ENCODE results near the gene AK2. TPM values are rescaled to one million over a fixed set of nuclear protein-coding genes. Genes with fewer than 3 reads are reported as not detected.
"Not testable (repeated sequence)": the region's sequence is repeated elsewhere in the genome, so short reads cannot be mapped to it uniquely, and the experiment has no call there.

Gene AK2
- total and polyA plus RNA-seq, 7 donors = 79.6 to 202 (median 139) TPM

DNA sequence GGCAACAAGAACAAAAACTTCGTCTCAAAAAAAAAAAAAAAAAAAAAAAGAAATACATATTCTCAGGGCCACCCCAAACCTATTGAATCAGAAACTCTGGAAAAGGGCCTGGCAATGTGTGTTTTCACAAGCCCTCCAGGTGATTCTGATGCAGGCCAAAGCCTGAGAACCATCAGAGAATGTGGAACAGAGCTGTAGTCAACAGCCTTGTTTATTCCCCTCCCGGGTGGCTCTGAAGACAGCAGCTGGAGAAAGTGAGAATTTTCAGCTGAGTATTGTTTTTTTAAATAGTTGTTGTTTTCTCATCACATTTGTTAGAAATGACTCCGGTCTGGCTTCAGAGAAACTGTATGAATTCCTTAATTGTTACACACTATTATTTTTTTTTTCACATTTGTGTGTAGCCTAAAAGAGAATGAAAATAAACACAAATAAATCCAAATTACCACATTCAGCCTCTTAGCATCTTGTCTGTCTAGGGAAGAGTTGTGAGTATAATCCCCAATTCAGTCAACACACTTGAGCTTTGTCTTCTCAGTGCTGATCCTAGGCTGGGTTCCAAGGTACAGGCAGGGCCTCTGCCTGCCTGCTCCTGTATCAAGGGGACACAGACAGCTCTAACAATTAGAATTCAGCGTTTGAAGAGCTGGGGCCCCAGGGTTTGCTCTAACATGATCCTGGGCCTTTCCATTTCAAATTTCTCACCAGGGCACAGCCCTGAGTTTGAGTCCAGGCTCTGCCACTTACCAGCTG lies 37.7 kb upstream of the AK2 start:
- DNase-seq = no peak
- no peak for TF ChIP-seq POLR2A (IDR thresholded peaks at IDR 0.05)
- TF ChIP-seq, protein P1, sequence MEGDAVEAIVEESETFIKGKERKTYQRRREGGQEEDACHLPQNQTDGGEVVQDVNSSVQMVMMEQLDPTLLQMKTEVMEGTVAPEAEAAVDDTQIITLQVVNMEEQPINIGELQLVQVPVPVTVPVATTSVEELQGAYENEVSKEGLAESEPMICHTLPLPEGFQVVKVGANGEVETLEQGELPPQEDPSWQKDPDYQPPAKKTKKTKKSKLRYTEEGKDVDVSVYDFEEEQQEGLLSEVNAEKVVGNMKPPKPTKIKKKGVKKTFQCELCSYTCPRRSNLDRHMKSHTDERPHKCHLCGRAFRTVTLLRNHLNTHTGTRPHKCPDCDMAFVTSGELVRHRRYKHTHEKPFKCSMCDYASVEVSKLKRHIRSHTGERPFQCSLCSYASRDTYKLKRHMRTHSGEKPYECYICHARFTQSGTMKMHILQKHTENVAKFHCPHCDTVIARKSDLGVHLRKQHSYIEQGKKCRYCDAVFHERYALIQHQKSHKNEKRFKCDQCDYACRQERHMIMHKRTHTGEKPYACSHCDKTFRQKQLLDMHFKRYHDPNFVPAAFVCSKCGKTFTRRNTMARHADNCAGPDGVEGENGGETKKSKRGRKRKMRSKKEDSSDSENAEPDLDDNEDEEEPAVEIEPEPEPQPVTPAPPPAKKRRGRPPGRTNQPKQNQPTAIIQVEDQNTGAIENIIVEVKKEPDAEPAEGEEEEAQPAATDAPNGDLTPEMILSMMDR (IDR thresholded peaks at IDR 0.05) = no peak
- TF ChIP-seq EP300 (IDR thresholded peaks at IDR 0.05) = no peak
- Histone ChIP-seq H3K27me3 (no peaks in the 10 kb centered on the region), H3K4me1 (no peaks in the 10 kb centered on the region), H3K9me3 (no peaks in the 10 kb centered on the region), H3K4me3 (no peak overlapping the region), H3K36me3 (no peaks in the 10 kb centered on the region), H3K27ac (no peak overlapping the region)
- 76 to 80% methylated on average over 4 of the region's 4 CpGs for WGBS, 2 donors
- intact Hi-C loops (cut with DNase I) = no loop called here

DNA sequence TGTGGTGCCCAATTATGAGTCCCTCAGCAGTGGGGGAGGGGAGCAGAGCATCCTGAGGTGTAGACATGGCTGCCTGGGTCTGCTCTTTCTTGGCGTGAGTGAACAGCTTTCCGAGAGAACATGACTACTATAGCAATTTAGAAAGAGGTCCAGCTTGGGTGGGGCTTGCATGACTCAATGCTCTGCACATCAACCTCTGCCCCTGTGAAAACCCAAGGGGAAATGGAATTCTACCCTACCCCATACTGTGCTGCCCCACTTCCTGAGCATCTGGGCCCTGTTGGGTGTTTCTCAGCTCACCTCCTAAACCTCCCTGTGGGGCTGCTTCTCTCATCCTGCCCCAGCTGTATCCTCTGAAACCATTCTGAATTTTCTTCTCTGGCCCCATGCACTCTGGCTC lies 36.0 kb upstream of the AK2 start:
- no peaks in the 10 kb centered on the region for H3K9me3 ChIP-seq
- no peaks in the 10 kb centered on the region for H3K27me3 ChIP-seq
- H3K4me3 ChIP-seq = no peak overlapping the region
- DNase-seq = no peak
- WGBS, 2 donors = 77 to 84% methylated on average over 2 of the region's 2 CpGs
- no peak overlapping the region for H3K27ac ChIP-seq
- TF ChIP-seq EP300 (IDR thresholded peaks at IDR 0.05) (no peak), POLR2A (IDR thresholded peaks at IDR 0.05) (no peak), POLR2AphosphoS5 (IDR thresholded peaks at IDR 0.05) (no peak)
- TF ChIP-seq, protein P1 (IDR thresholded peaks at IDR 0.05) = no peak
- H3K4me1 ChIP-seq = no peaks in the 10 kb centered on the region
- intact Hi-C loops (cut with DNase I) = no loop called here
- no peaks in the 10 kb centered on the region for H3K36me3 ChIP-seq

GRCh38 chr1:33070628-33071027 lies 33.9 kb upstream of the AK2 start:
- H3K9me3 ChIP-seq = peaks cover 0 to 7% (median 2%) of the 10 kb centered on the region in 4 donors
- intact Hi-C loops (cut with DNase I) = no loop called here
- no peaks in the 10 kb centered on the region for H3K27me3 ChIP-seq
- no peaks in the 10 kb centered on the region for H3K36me3 ChIP-seq
- no peak for TF ChIP-seq POLR2AphosphoS5 (IDR thresholded peaks at IDR 0.05)
- no peak for TF ChIP-seq EP300 (IDR thresholded peaks at IDR 0.05)
- no peak for TF ChIP-seq POLR2A (IDR thresholded peaks at IDR 0.05)
- TF ChIP-seq, protein P1 (IDR thresholded peaks at IDR 0.05) = no peak
- H3K27ac ChIP-seq = no peak overlapping the region
- no peaks in the 10 kb centered on the region for H3K4me1 ChIP-seq
- DNase-seq = no peak
- WGBS, 2 donors = 96 to 98% methylated on average over 1 of the region's 1 CpG
- no peak overlapping the region for H3K4me3 ChIP-seq

DNA sequence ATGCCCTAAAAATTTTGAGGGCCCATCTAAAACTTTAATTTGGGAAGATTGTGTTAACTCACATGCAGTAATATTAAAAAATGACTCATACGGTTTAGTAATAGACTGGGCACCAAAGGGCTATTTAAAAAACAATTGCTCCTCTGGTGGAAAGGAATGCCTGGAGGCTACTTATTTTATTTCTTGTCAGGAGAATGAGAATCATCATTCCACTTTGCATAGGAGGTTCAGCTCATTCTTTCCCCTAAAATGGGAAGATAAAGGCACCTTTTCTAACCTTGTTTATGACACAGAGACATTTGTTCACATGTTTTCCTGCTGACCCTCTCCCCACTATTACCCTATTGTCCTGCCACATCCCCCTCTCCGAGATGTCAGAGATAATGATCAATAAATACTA lies 31.4 kb upstream of the AK2 start:
- H3K27ac ChIP-seq; intact Hi-C loops (cut with DNase I); H3K36me3 ChIP-seq; H3K27me3 ChIP-seq; H3K4me1 ChIP-seq; DNase-seq; H3K4me3 ChIP-seq: not testable (repeated sequence)
- WGBS, 2 donors = 58 to 68% methylated on average over 2 of the region's 2 CpGs
- H3K9me3 ChIP-seq = peaks cover 16 to 25% (median 20%) of the 10 kb centered on the region in 4 donors

GRCh38 chr1:33066477-33066876 lies 29.8 kb upstream of the AK2 start:
- H3K4me1 ChIP-seq; H3K36me3 ChIP-seq; H3K27me3 ChIP-seq; intact Hi-C loops (cut with DNase I); DNase-seq; H3K27ac ChIP-seq; H3K4me3 ChIP-seq: not testable (repeated sequence)
- 94 to 96% methylated on average over 3 of the region's 3 CpGs for WGBS, 2 donors
- H3K9me3 ChIP-seq = peaks cover 16 to 33% (median 20%) of the 10 kb centered on the region in 4 donors

DNA sequence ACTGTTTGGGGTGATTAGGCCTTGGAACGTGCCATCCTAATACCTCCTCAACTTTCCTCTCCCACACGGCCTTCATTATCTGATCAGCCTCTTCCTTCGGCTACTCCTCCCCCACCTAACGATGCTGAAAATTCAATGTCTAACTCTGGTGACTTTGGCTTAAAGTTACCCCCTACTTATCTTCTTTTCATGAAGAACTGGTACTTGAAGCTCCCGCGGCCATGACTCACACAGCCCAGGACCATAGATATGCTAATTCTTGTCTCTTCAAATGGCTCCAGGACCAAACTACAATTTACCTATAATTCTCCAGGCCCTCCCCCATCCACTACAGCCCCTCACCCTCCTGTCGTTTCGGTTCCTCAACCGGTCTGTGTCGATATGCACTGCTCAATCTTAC lies 28.6 kb upstream of the AK2 start:
- Histone ChIP-seq H3K27ac (no peak overlapping the region), H3K9me3 (peaks cover 16 to 34% (median 20%) of the 10 kb centered on the region in 4 donors), H3K36me3 (no peaks in the 10 kb centered on the region), H3K4me1 (no peaks in the 10 kb centered on the region), H3K4me3 (no peak overlapping the region), H3K27me3 (no peaks in the 10 kb centered on the region)
- no peak for DNase-seq
- TF ChIP-seq POLR2AphosphoS5 (IDR thresholded peaks at IDR 0.05) = no peak
- no peak for TF ChIP-seq POLR2A (IDR thresholded peaks at IDR 0.05)
- TF ChIP-seq EP300 (IDR thresholded peaks at IDR 0.05) = no peak
- TF ChIP-seq, protein P1 (IDR thresholded peaks at IDR 0.05) = no peak
- intact Hi-C loops (cut with DNase I) = no loop called here
- 92 to 94% methylated on average over 10 of the region's 10 CpGs for WGBS, 2 donors

DNA sequence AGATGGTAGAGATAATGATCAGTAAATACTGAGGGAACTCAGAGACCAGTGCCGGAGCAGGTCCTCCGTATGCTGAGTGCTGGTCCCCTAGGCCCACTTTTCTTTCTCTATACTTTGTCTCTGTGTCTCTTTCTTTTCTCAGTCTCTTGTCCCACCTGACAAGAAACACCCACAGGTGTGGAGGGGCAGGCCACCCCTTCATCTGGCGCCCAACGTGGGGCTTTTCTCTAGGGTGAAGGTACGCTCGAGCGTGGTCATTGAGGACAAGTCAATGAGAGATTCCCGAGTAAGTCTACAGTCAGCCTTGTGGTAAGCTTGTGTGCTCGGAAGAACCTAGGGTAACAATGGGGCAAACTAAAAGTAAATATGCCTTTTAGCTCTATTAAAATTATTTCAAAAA lies 27.6 kb upstream of the AK2 start:
- 90 to 91% methylated on average over 9 of the region's 9 CpGs for WGBS, 2 donors

More for the DNA sequence above, 27.6 kb upstream of the AK2 start:
- H3K27me3 ChIP-seq; H3K36me3 ChIP-seq; H3K4me1 ChIP-seq; intact Hi-C loops (cut with DNase I); DNase-seq; H3K27ac ChIP-seq; H3K4me3 ChIP-seq: not testable (repeated sequence)
- peaks cover 16 to 34% (median 20%) of the 10 kb centered on the region in 4 donors for H3K9me3 ChIP-seq

Data from sigmoid colon (tissue), 7 donors.